ENCODE data around the gene PDK2.

DNA sequence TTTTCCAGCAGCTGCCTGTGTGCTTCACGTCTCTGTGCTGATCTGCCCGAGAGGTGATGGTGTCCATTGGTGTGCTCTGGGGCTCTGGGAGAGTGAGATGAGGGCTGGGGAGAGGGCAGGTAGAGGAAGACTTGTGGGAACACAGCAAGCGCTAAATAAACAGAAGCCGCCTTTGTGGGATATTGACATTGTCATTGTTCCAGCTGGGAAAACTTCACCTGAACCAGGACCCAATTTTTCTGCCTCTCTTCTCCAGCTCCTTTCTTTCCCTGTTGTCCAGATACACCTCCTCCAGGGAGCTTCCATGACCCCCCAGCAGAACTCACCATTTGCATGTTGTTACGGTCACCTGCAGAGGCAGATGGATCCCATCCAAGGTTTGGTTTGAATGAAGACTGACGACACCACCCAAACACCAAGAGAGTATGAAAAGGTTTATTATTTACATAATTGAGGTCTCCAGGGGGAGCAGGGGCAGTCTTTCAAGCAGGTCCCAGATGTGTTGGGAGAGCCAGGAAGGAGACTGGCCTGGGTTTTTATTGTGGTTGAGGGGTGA lies 42.8 kb upstream of the PDK2 start:
- TF ChIP-seq, protein P1, sequence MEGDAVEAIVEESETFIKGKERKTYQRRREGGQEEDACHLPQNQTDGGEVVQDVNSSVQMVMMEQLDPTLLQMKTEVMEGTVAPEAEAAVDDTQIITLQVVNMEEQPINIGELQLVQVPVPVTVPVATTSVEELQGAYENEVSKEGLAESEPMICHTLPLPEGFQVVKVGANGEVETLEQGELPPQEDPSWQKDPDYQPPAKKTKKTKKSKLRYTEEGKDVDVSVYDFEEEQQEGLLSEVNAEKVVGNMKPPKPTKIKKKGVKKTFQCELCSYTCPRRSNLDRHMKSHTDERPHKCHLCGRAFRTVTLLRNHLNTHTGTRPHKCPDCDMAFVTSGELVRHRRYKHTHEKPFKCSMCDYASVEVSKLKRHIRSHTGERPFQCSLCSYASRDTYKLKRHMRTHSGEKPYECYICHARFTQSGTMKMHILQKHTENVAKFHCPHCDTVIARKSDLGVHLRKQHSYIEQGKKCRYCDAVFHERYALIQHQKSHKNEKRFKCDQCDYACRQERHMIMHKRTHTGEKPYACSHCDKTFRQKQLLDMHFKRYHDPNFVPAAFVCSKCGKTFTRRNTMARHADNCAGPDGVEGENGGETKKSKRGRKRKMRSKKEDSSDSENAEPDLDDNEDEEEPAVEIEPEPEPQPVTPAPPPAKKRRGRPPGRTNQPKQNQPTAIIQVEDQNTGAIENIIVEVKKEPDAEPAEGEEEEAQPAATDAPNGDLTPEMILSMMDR (conservative IDR thresholded peaks at IDR 0.05; ENCODE audit: low read depth, low read length) = no peak
- TF ChIP-seq EZH2 (IDR thresholded peaks at IDR 0.05; ENCODE audit: borderline replicate concordance, low read depth, low read length, poor library complexity, severe bottlenecking) = no peak

Data from A673 (cell line).